ENCODE results near the gene GLCE.

The GLCE gene

DNA sequence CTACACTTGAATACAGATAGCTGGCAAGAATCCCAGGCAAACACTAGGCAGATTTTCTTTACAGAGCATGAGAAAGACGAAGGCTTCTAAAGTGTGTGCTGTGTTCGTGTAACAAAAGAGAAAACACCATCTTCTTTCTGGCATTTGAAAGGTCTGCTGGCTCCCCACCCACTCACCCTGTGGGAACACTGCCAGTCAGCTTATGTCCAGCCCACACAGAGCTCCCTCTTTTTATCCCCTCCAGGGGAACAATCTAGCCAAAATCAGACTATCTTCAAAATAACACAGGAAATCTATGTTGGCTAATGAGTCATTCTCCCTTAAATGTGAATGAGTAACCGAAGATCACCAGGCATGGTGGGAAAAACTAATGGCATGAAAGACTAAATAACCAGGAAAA is 92.7 kb downstream of the GLCE start:
- H3K9me3 ChIP-seq: no peaks in the 10 kb centered on the region
- in situ Hi-C loops (cut with MboI; ENCODE audit: low sequenced_read_pairs): no loop called here
- DNase-seq (ENCODE audit: low spot score in 2 of 2): no peak
- H3K27me3 ChIP-seq (ENCODE audit: low read depth): no peaks in the 10 kb centered on the region
- H3K4me3 ChIP-seq: no peak overlapping the region
- no peaks in the 10 kb centered on the region for H3K36me3 ChIP-seq (replicated peaks)
- no peaks in the 10 kb centered on the region for H3K4me1 ChIP-seq

DNA sequence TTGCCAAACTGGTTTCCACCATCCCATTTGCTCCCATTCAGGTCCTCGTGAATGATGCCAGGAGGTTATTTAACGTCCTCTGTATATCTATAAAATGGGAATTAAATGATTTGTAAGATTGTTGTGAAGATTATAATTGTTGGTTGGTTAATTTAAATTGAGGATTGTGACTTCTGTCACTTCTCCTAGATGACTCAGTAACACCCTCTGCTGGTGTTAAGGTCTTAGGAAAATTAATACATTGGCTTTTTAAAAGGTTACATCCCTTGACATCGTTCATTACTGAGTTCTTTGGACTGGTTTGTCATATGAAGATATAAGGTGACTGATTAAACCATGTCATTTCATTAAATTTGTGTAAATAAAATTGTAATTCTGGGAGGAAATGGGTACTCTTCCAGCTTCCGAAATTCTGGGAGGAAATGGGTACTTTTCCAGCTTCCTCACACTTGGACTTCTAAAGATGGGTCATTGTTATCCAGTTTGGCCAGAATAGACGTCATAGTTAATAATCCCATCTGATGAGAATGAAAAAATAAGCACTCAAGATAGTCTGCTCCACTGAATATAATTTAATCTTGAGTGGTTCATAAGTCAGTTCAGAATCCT is 105.0 kb downstream of the GLCE start:
- no peaks in the 10 kb centered on the region for H3K36me3 ChIP-seq (replicated peaks)
- DNase-seq (ENCODE audit: low spot score in 2 of 2): peak in 1 of 2 experiments; percentile 72
- no peaks in the 10 kb centered on the region for H3K9me3 ChIP-seq
- no peaks in the 10 kb centered on the region for H3K4me1 ChIP-seq
- in situ Hi-C loops (cut with MboI; ENCODE audit: low sequenced_read_pairs): loop anchor here (5.0 kb wide), 1 partner anchor 208 kb away; no protein-coding TSS in a partner anchor
- H3K4me3 ChIP-seq: no peak overlapping the region
- H3K27me3 ChIP-seq (ENCODE audit: low read depth): no peaks in the 10 kb centered on the region

GRCh38 chr15:69271217-69271616 is 110.8 kb downstream of the GLCE start:
- DNase-seq (ENCODE audit: low spot score in 2 of 2): no peak
- H3K4me3 ChIP-seq: no peak overlapping the region
- H3K27me3 ChIP-seq (ENCODE audit: low read depth): no peaks in the 10 kb centered on the region
- H3K36me3 ChIP-seq (replicated peaks): no peaks in the 10 kb centered on the region
- in situ Hi-C loops (cut with MboI; ENCODE audit: low sequenced_read_pairs): no loop called here
- H3K4me1 ChIP-seq: no peaks in the 10 kb centered on the region
- H3K9me3 ChIP-seq: no peaks in the 10 kb centered on the region

- no peaks in the 10 kb centered on the region for H3K9me3 ChIP-seq
- in situ Hi-C loops (cut with MboI; ENCODE audit: low sequenced_read_pairs): no loop called here
- H3K36me3 ChIP-seq (replicated peaks): no peaks in the 10 kb centered on the region
- no peaks in the 10 kb centered on the region for H3K27me3 ChIP-seq (ENCODE audit: low read depth)
- H3K4me3 ChIP-seq: no peak overlapping the region
- no peaks in the 10 kb centered on the region for H3K4me1 ChIP-seq
- DNase-seq (ENCODE audit: low spot score in 2 of 2): peak in 1 of 2 experiments; percentile 28
These were observed 111.7 kb downstream of the GLCE start for GRCh38 chr15:69272139-69272538.

DNA sequence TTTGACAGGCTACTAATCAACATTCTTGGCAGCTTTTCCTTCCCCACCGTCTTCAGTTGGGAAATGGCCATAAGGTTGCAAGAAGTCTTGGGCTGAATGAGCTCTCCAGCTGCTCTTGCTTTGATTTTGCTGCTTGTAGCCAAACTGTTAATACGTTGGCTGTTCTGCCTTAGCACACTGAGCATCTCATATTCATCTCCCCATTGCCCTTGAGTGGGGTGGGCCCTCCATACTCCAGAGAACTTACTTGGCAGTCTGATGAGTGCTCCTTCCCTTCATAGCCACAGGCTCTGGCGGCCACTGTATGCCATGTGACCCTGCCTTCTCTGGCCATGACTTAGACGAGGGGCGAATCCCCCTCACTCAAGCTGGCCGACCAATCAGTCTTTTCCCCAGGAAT is 112.5 kb downstream of the GLCE start:
- no peak overlapping the region for H3K4me3 ChIP-seq
- no peaks in the 10 kb centered on the region for H3K4me1 ChIP-seq
- DNase-seq (ENCODE audit: low spot score in 2 of 2): no peak
- no peaks in the 10 kb centered on the region for H3K27me3 ChIP-seq (ENCODE audit: low read depth)
- in situ Hi-C loops (cut with MboI; ENCODE audit: low sequenced_read_pairs): no loop called here
- H3K36me3 ChIP-seq (replicated peaks): no peaks in the 10 kb centered on the region
- no peaks in the 10 kb centered on the region for H3K9me3 ChIP-seq

DNA sequence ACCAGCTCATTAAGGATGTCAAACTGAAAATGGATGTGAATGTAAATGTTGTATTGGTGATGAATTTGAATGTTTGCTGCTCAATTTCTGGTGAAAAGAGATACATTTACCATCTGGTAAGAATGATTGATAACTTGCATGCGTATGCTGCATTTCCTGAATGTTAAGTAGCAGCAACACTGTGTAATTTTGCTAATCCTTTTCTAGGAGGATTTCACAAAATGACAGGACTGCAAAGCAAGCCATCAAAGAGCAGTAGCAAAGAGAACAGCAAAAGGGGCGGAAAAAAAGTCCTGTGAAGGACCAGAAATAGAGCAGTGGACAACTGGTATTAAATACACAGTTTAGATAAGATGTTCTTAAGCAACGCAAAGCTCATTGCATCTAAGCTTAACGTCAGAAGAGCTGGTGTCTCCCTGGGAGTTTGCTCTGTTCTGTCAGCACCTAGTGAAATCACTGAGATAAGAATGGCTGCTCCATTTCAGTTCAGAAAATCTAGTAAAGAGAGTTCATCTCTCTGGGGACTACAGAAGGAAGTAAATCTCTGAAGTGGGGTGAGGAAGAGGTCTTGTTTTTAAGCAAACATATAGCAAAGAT is 114.7 kb downstream of the GLCE start:
- no peaks in the 10 kb centered on the region for H3K4me1 ChIP-seq
- no peak overlapping the region for H3K4me3 ChIP-seq
- H3K36me3 ChIP-seq (replicated peaks): no peaks in the 10 kb centered on the region
- no peak for DNase-seq (ENCODE audit: low spot score in 2 of 2)
- no peaks in the 10 kb centered on the region for H3K27me3 ChIP-seq (ENCODE audit: low read depth)
- in situ Hi-C loops (cut with MboI; ENCODE audit: low sequenced_read_pairs): no loop called here
- H3K9me3 ChIP-seq: no peaks in the 10 kb centered on the region

GRCh38 chr15:69275933-69276560 is 115.6 kb downstream of the GLCE start:
- no peak overlapping the region for H3K4me3 ChIP-seq
- no peaks in the 10 kb centered on the region for H3K9me3 ChIP-seq
- DNase-seq (ENCODE audit: low spot score in 2 of 2): no peak
- no peaks in the 10 kb centered on the region for H3K36me3 ChIP-seq (replicated peaks)
- H3K27me3 ChIP-seq (ENCODE audit: low read depth): no peaks in the 10 kb centered on the region
- H3K4me1 ChIP-seq: no peaks in the 10 kb centered on the region
- in situ Hi-C loops (cut with MboI; ENCODE audit: low sequenced_read_pairs): no loop called here

DNA sequence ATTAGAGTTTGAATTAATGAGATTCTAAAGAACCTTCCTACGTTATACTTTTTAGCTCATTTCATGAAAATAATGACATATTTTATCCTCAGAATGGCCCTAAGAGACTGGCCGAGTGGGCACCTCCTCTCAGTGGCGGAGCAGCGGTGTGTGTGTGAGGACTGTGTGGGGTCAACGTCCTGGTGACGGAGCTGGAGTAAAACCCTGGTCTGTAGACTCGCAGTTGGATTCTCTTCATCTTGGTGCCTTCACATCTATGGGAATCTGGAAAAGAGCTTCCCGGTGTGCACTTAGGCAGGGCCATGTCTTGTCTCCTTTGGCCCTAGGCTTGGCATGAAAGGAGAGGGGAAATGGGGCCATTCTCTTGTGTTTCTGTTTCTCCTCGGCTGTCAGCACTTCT is 116.9 kb downstream of the GLCE start:
- in situ Hi-C loops (cut with MboI; ENCODE audit: low sequenced_read_pairs): no loop called here
- Histone ChIP-seq H3K27me3 (ENCODE audit: low read depth) (no peaks in the 10 kb centered on the region), H3K36me3 (replicated peaks) (no peaks in the 10 kb centered on the region), H3K4me1 (no peaks in the 10 kb centered on the region), H3K9me3 (no peaks in the 10 kb centered on the region), H3K4me3 (no peak overlapping the region)
- no peak for DNase-seq (ENCODE audit: low spot score in 2 of 2)

GRCh38 chr15:69279636-69280035 is 119.2 kb downstream of the GLCE start:
- Histone ChIP-seq H3K4me1 (no peaks in the 10 kb centered on the region), H3K9me3 (no peaks in the 10 kb centered on the region), H3K4me3 (no peak overlapping the region), H3K27me3 (ENCODE audit: low read depth) (no peaks in the 10 kb centered on the region), H3K36me3 (replicated peaks) (no peaks in the 10 kb centered on the region)
- DNase-seq (ENCODE audit: low spot score in 2 of 2): no peak
- in situ Hi-C loops (cut with MboI; ENCODE audit: low sequenced_read_pairs): no loop called here

DNA sequence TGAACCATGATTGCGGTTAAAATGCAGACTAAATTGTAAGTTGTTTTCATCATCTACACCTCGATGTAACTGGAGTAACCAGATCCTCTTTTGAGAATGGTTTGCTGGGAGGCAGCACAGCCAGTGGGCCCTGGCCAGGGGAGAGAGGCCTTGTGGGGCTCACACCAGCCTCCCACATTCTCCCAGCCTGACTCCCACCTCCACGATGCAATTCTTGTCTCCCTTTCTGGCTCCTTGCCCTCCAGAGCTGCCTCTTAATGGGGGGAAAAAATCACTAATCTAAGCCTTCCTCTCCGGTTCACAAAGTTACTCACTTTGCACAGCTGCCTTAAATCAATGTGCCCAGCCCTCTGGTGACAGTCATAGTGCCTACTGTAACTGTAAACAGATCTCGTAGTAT is 120.3 kb downstream of the GLCE start:
- in situ Hi-C loops (cut with MboI; ENCODE audit: low sequenced_read_pairs): no loop called here
- Histone ChIP-seq H3K4me1 (no peaks in the 10 kb centered on the region), H3K36me3 (replicated peaks) (no peaks in the 10 kb centered on the region), H3K4me3 (no peak overlapping the region), H3K9me3 (no peaks in the 10 kb centered on the region), H3K27me3 (ENCODE audit: low read depth) (no peaks in the 10 kb centered on the region)
- no peak for DNase-seq (ENCODE audit: low spot score in 2 of 2)

- Histone ChIP-seq H3K4me1 (no peaks in the 10 kb centered on the region), H3K36me3 (replicated peaks) (no peaks in the 10 kb centered on the region), H3K27me3 (ENCODE audit: low read depth) (no peaks in the 10 kb centered on the region), H3K9me3 (no peaks in the 10 kb centered on the region), H3K4me3 (no peak overlapping the region)
- in situ Hi-C loops (cut with MboI; ENCODE audit: low sequenced_read_pairs): no loop called here
- DNase-seq (ENCODE audit: low spot score in 2 of 2): no peak
These were observed 121.8 kb downstream of the GLCE start for GRCh38 chr15:69282104-69282743.

DNA sequence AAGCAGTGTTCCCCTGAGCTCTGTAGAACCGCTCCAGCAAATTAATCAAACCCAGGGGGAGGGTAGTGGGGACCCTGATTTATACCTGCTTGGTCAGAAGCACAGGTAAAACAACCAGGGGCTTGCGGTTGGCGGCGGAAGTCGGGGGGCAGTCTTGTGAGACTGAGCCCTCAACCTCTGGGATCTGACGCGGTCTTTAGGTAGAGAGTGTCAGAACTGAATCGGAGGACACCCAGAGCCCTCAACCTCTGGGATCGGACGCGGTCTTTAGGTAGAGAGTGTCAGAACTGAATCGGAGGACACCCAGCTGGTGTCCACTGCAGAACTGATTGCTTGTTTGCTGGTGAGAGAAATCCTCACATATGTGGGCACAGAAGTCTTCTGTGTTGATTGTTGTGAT is 125.4 kb downstream of the GLCE start:
- Histone ChIP-seq H3K27me3 (ENCODE audit: low read depth) (no peaks in the 10 kb centered on the region), H3K4me1 (no peaks in the 10 kb centered on the region), H3K4me3 (no peak overlapping the region), H3K36me3 (replicated peaks) (no peaks in the 10 kb centered on the region), H3K9me3 (no peaks in the 10 kb centered on the region)
- in situ Hi-C loops (cut with MboI; ENCODE audit: low sequenced_read_pairs): no loop called here
- DNase-seq (ENCODE audit: low spot score in 2 of 2): no peak

- no peaks in the 10 kb centered on the region for H3K9me3 ChIP-seq
- no peaks in the 10 kb centered on the region for H3K27me3 ChIP-seq (ENCODE audit: low read depth)
- H3K4me3 ChIP-seq: no peak overlapping the region
- in situ Hi-C loops (cut with MboI; ENCODE audit: low sequenced_read_pairs): no loop called here
- DNase-seq (ENCODE audit: low spot score in 2 of 2): no peak
- no peaks in the 10 kb centered on the region for H3K36me3 ChIP-seq (replicated peaks)
- H3K4me1 ChIP-seq: no peaks in the 10 kb centered on the region
These were observed 127.6 kb downstream of the GLCE start for GRCh38 chr15:69288011-69288410.

Measured in HAP-1 (cell line).